ENCODE data around the gene SHISA6. TPM values are rescaled to one million over a fixed set of nuclear protein-coding genes. Genes with fewer than 3 reads are reported as not detected.

The SHISA6 gene
- total RNA-seq, 1 experiment from 2014 or later: not detected

DNA sequence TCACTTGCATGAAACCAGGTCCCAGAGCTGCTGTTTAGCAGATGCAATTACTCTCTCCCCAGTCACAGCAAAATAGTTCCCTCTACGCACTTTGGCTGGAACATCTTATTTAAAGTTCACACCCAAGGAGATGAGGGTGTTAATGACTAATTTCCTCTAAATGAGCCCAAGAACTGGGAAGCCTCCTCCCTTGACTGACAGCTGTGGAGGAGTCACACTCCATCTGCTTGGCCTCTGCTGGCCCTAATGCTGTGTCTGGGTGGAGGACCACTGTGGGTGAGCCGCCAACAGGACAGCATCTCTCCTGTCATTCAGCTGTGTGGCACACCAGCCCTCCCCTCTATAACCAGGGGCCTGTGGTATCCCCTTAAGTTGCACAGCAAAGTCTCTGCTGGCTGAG lies 115.4 kb downstream of the SHISA6 start:
- Histone ChIP-seq H3K27ac (ENCODE audit: low read length) (no peak overlapping the region), H3K36me3 (ENCODE audit: control insufficient read depth, insufficient read depth, low read length) (no peaks in the 10 kb centered on the region), H3K4me3 (ENCODE audit: low read depth in 2 of 2, low read length in 2 of 2) (no peak overlapping the region), H3K9me3 (ENCODE audit: control insufficient read depth, insufficient read depth, low read depth, low read length) (no peaks in the 10 kb centered on the region), H3K27me3 (ENCODE audit: control insufficient read depth, insufficient read depth, low read length) (no peaks in the 10 kb centered on the region), H3K4me1 (ENCODE audit: control insufficient read depth, insufficient read depth, low read length) (no peaks in the 10 kb centered on the region)
- BruUV-seq (replicated peaks): no TSS peak
- ATAC-seq: no peak
- intact Hi-C loops (cut with micrococcal nuclease; ENCODE audit: unreplicated experiment): no loop called here
- CTCF ChIA-PET: no interaction called here
- POLR2A ChIA-PET: no interaction called here
- no peak for DNase-seq (ENCODE audit: low read depth, low spot score)
- TF ChIP-seq, protein P1, sequence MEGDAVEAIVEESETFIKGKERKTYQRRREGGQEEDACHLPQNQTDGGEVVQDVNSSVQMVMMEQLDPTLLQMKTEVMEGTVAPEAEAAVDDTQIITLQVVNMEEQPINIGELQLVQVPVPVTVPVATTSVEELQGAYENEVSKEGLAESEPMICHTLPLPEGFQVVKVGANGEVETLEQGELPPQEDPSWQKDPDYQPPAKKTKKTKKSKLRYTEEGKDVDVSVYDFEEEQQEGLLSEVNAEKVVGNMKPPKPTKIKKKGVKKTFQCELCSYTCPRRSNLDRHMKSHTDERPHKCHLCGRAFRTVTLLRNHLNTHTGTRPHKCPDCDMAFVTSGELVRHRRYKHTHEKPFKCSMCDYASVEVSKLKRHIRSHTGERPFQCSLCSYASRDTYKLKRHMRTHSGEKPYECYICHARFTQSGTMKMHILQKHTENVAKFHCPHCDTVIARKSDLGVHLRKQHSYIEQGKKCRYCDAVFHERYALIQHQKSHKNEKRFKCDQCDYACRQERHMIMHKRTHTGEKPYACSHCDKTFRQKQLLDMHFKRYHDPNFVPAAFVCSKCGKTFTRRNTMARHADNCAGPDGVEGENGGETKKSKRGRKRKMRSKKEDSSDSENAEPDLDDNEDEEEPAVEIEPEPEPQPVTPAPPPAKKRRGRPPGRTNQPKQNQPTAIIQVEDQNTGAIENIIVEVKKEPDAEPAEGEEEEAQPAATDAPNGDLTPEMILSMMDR (IDR thresholded peaks at IDR 0.05): no peak
- TF ChIP-seq, protein P2, sequence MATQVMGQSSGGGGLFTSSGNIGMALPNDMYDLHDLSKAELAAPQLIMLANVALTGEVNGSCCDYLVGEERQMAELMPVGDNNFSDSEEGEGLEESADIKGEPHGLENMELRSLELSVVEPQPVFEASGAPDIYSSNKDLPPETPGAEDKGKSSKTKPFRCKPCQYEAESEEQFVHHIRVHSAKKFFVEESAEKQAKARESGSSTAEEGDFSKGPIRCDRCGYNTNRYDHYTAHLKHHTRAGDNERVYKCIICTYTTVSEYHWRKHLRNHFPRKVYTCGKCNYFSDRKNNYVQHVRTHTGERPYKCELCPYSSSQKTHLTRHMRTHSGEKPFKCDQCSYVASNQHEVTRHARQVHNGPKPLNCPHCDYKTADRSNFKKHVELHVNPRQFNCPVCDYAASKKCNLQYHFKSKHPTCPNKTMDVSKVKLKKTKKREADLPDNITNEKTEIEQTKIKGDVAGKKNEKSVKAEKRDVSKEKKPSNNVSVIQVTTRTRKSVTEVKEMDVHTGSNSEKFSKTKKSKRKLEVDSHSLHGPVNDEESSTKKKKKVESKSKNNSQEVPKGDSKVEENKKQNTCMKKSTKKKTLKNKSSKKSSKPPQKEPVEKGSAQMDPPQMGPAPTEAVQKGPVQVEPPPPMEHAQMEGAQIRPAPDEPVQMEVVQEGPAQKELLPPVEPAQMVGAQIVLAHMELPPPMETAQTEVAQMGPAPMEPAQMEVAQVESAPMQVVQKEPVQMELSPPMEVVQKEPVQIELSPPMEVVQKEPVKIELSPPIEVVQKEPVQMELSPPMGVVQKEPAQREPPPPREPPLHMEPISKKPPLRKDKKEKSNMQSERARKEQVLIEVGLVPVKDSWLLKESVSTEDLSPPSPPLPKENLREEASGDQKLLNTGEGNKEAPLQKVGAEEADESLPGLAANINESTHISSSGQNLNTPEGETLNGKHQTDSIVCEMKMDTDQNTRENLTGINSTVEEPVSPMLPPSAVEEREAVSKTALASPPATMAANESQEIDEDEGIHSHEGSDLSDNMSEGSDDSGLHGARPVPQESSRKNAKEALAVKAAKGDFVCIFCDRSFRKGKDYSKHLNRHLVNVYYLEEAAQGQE (IDR thresholded peaks at IDR 0.05; ENCODE audit: insufficient read depth in 1 of 2, low read depth in 2 of 2, low read length in 1 of 2): no peak
- TF ChIP-seq POLR2AphosphoS5 (IDR thresholded peaks at IDR 0.05; ENCODE audit: low read depth, low read length) (no peak), TCF7L2 (IDR thresholded peaks at IDR 0.05; ENCODE audit: low read depth, low read length) (no peak), SIN3A (IDR thresholded peaks at IDR 0.05; ENCODE audit: borderline replicate concordance, insufficient read depth, low read depth, low read length) (no peak)
- in situ Hi-C loops (cut with HindIII; ENCODE audit: low pct_unique_long_range_greater_than_20kb, low sequenced_read_pairs): no loop called here

DNA sequence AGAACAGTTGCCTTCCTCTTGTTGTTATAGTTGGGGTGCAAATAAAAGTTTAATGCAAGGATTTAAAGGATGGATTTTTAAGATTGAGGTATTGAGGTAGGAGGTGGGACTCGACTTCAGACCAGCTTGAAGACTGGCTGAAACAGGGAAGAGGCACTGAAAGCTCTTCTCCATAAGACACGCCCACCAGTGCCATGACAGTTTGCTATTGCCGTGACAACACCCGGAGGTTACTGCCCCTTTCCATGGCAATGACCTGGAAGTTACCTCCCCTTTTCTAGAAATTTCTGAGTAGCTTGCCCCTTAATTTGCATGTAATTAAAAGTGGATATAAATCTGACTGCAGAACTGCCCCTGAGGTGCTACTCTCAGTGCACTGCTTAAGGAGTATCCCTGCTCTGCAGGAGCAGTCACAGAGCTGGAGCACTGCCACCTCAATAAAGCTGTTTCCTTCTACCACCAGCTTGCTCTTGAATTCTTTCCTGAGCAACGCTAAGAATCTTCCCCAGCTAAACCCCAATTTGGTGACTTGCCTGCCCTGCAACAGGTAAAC lies 122.6 kb downstream of the SHISA6 start:
- no TSS peak for BruUV-seq (replicated peaks)
- Histone ChIP-seq H3K36me3 (ENCODE audit: control insufficient read depth, insufficient read depth, low read length) (no peaks in the 10 kb centered on the region), H3K27ac (ENCODE audit: low read length) (no peak overlapping the region), H3K4me3 (ENCODE audit: low read depth in 2 of 2, low read length in 2 of 2) (no peak overlapping the region), H3K9me3 (ENCODE audit: control insufficient read depth, insufficient read depth, low read depth, low read length) (no peaks in the 10 kb centered on the region), H3K27me3 (ENCODE audit: control insufficient read depth, insufficient read depth, low read length) (no peaks in the 10 kb centered on the region), H3K4me1 (ENCODE audit: control insufficient read depth, insufficient read depth, low read length) (no peaks in the 10 kb centered on the region)
- ChIA-PET POLR2A (no interaction called here), CTCF (no interaction called here)
- TF ChIP-seq POLR2AphosphoS5 (IDR thresholded peaks at IDR 0.05; ENCODE audit: low read depth, low read length) (no peak), SIN3A (IDR thresholded peaks at IDR 0.05; ENCODE audit: borderline replicate concordance, insufficient read depth, low read depth, low read length) (no peak), TCF7L2 (IDR thresholded peaks at IDR 0.05; ENCODE audit: low read depth, low read length) (no peak)
- TF ChIP-seq, protein P2 (IDR thresholded peaks at IDR 0.05; ENCODE audit: insufficient read depth in 1 of 2, low read depth in 2 of 2, low read length in 1 of 2): no peak
- TF ChIP-seq, protein P1 (IDR thresholded peaks at IDR 0.05): no peak
- in situ Hi-C loops (cut with HindIII; ENCODE audit: low pct_unique_long_range_greater_than_20kb, low sequenced_read_pairs): no loop called here
- DNase-seq (ENCODE audit: low read depth, low spot score): no peak
- no peak for ATAC-seq
- intact Hi-C loops (cut with micrococcal nuclease; ENCODE audit: unreplicated experiment): no loop called here

Data from Panc1 (cell line).